SK-N-SH (cell line): ENCODE results near the gene PDGFB. TPM values are rescaled to one million over a fixed set of nuclear protein-coding genes. Genes with fewer than 3 reads are reported as not detected.

Experiments used
- CTCF ChIA-PET: fragments of 300-600, 350-600 bp; formaldehyde crosslinking; extraction: SDS; loops from one replicate; lab custom pipeline; 2021; lab: Yijun Ruan, JAX
- POLR2A ChIA-PET: fragments of 350-600 bp; sonication (Branson Sonifier 250); formaldehyde crosslinking; extraction: SDS; loops from one replicate; lab custom pipeline; 2020; ENCODE audit warnings: antibody characterized with exemption, inconsistent platforms; lab: Yijun Ruan, JAX
- DNase-seq: peaks from one replicate; pipeline ENCODE4 v3.0.0; 2012
- H2AFZ ChIP-seq: fragments of 200-600 bp; sonication (generic); 2 replicates; pipeline ENCODE4 v1.8.1; 2016; ENCODE audit warnings: antibody characterized with exemption, mild to moderate bottlenecking, low read depth
- H3F3A ChIP-seq: fragments of 200-600 bp; sonication (generic); replicated peaks from 2 replicates; pipeline ENCODE3; 2016; ENCODE audit warnings: antibody characterized with exemption, mild to moderate bottlenecking; ENCODE audit not compliant: insufficient read depth
- H3K27ac ChIP-seq, 2 experiments: fragments of 200-500 bp in 1 of 2; fragments of 200-600 bp in 1 of 2; sonication (Bioruptor generic) in 1 of 2; sonication (generic), shearing (Covaris generic) in 1 of 2; 2 replicates each; pipeline versions ENCODE4 v1.5.1 to v1.6.1; 2014 to 2016; ENCODE audit warnings: low read depth in 2 of 2, inconsistent platforms in 1 of 2, low read length in 1 of 2, mild to moderate bottlenecking in 1 of 2, mixed read lengths in 1 of 2
- H3K27me3 ChIP-seq: fragments of 200-600 bp; sonication (generic), shearing (Covaris generic); 2 replicates; pipeline ENCODE4 v1.6.1; 2016; ENCODE audit warnings: mixed run types; ENCODE audit not compliant: insufficient read depth
- H3K36me3 ChIP-seq, 2 experiments: fragments of 200-500 bp in 1 of 2; fragments of 200-600 bp in 1 of 2; sonication (Bioruptor generic) in 1 of 2; sonication (generic) in 1 of 2; replicated peaks in 1 of 2; 2 replicates each; pipeline versions ENCODE3 to v1.5.1; 2014 to 2016; ENCODE audit warnings: low read length in 1 of 2, mild to moderate bottlenecking in 1 of 2; ENCODE audit not compliant: insufficient read depth in 2 of 2, control insufficient read depth in 1 of 2
- H3K4me1 ChIP-seq, 2 experiments: fragments of 200-500 bp in 1 of 2; fragments of 200-600 bp in 1 of 2; sonication (Bioruptor generic) in 1 of 2; sonication (generic), shearing (Covaris generic) in 1 of 2; 2 replicates each; pipeline versions ENCODE4 v1.5.1 to v1.6.1; 2014 to 2016; ENCODE audit warnings: low read depth in 1 of 2, low read length in 1 of 2, mixed run types in 1 of 2; ENCODE audit not compliant: insufficient read depth in 2 of 2, control insufficient read depth in 1 of 2
- H3K4me2 ChIP-seq: fragments of 200-600 bp; sonication (generic), shearing (Covaris generic); 2 replicates; pipeline ENCODE4 v1.6.1; 2017; ENCODE audit warnings: mixed run types
- H3K4me3 ChIP-seq, 2 experiments: fragments of 200-500 bp in 1 of 2; fragments of 200-600 bp in 1 of 2; sonication (Bioruptor generic) in 1 of 2; sonication (generic), shearing (Covaris generic) in 1 of 2; 2 replicates each; pipeline versions ENCODE4 v1.5.1 to v1.8.1; 2014 to 2016; ENCODE audit warnings: low read depth in 2 of 2, inconsistent platforms in 1 of 2, low read length in 1 of 2, mild to moderate bottlenecking in 1 of 2, mixed read lengths in 1 of 2, moderate library complexity in 1 of 2
- H3K79me2 ChIP-seq: fragments of 200-600 bp; sonication (generic); 2 replicates; pipeline ENCODE4 v1.8.1; 2017; ENCODE audit warnings: mild to moderate bottlenecking; ENCODE audit not compliant: insufficient read depth
- H3K9ac ChIP-seq: fragments of 200-600 bp; sonication (generic); 2 replicates; pipeline ENCODE4 v1.6.1; 2017; ENCODE audit warnings: mixed run types
- H3K9me2 ChIP-seq: fragments of 200-600 bp; sonication (generic); 2 replicates; pipeline ENCODE4 v1.6.1; 2017; ENCODE audit warnings: mixed run types
- H3K9me3 ChIP-seq: fragments of 200-600 bp; sonication (generic); 2 replicates; pipeline ENCODE4 v1.6.1; 2017; ENCODE audit warnings: mixed run types, mild to moderate bottlenecking, moderate library complexity
- H4K20me1 ChIP-seq: fragments of 200-600 bp; sonication (generic); 2 replicates; pipeline ENCODE4 v1.6.1; 2017; ENCODE audit warnings: mild to moderate bottlenecking, mixed run types; ENCODE audit not compliant: insufficient read depth
- ELF1 ChIP-seq: IDR thresholded peaks from 2 replicates; pipeline ENCODE4 v1.4.0; 2012
- EP300 ChIP-seq, 2 experiments: IDR thresholded peaks; 2 replicates each; pipeline versions ENCODE4 v1.4.0 to v1.6.1; 2012; ENCODE audit warnings: borderline replicate concordance in 1 of 2, low read depth in 1 of 2, low read length in 1 of 2
- EZH2phosphoT487 ChIP-seq: fragments of 200-600 bp; sonication (generic); IDR thresholded peaks from 2 replicates; pipeline ENCODE4 v1.6.1; 2017; ENCODE audit warnings: low read depth, mixed run types, mild to moderate bottlenecking, antibody characterized with exemption, moderate library complexity, borderline replicate concordance
- FOSL2 ChIP-seq: IDR thresholded peaks from 2 replicates; pipeline ENCODE4 v1.4.0; 2012; ENCODE audit warnings: low read depth, mild to moderate bottlenecking, moderate library complexity, borderline replicate concordance
- FOXM1 ChIP-seq: IDR thresholded peaks from 2 replicates; pipeline ENCODE4 v1.4.0; 2012; ENCODE audit warnings: low read depth, mild to moderate bottlenecking
- GABPA ChIP-seq: IDR thresholded peaks from 2 replicates; pipeline ENCODE4 v1.4.0; 2012; ENCODE audit warnings: low read depth, mild to moderate bottlenecking
- JUND ChIP-seq: IDR thresholded peaks from 2 replicates; pipeline ENCODE4 v1.4.0; 2012
- MEF2A ChIP-seq: IDR thresholded peaks from 2 replicates; pipeline ENCODE4 v1.4.0; 2012; ENCODE audit warnings: low read depth, borderline replicate concordance
- MXI1 ChIP-seq: IDR thresholded peaks from 2 replicates; pipeline ENCODE4 v1.6.1; 2012; ENCODE audit warnings: mild to moderate bottlenecking, low read depth, low read length, improper control_type of control experiment
- NFIC ChIP-seq: IDR thresholded peaks from 2 replicates; pipeline ENCODE4 v1.4.0; 2012; ENCODE audit warnings: borderline replicate concordance
- PBX3 ChIP-seq: IDR thresholded peaks from 2 replicates; pipeline ENCODE4; 2012
- REST ChIP-seq: IDR thresholded peaks from 2 replicates; pipeline ENCODE4 v1.6.1; 2012; ENCODE audit warnings: mild to moderate bottlenecking, low read depth, low read length, moderate library complexity
- RXRA ChIP-seq: IDR thresholded peaks from 2 replicates; pipeline ENCODE4 v1.4.0; 2012; ENCODE audit warnings: low read depth, mild to moderate bottlenecking, borderline replicate concordance
- TEAD4 ChIP-seq: IDR thresholded peaks from 2 replicates; pipeline ENCODE4 v1.4.0; 2012; ENCODE audit warnings: mild to moderate bottlenecking, borderline replicate concordance; ENCODE audit not compliant: insufficient read depth
- USF1 ChIP-seq: IDR thresholded peaks from 2 replicates; pipeline ENCODE4 v1.4.0; 2012; ENCODE audit warnings: low read depth, borderline replicate concordance
- WGBS: methylation state at CpG from one replicate; pipeline ENCODE4 v1.1.6; 2017; ENCODE audit warnings: low lambda C conversion rate; 5-methylcytosine and 5-hydroxymethylcytosine counted together
- polyA plus RNA-seq, 3 experiments: library from polyadenylated mRNA; depleted of rRNA; stranded (reverse); fragments of >200 nt; gene quantifications; 2 replicates each; pipeline ENCODE4 v1.2.3, GENCODE V29; 2012

PDGFB gene
- polyA plus RNA-seq, 1 of the 3 experiments (the other 2 are of a cell fraction), result 0.44 TPM

- Histone ChIP-seq H3K27me3 (no peaks in the 10 kb centered on the region), H3K4me3 (no peak overlapping the region), H3K27ac (no peak overlapping the region), H2AFZ (no peak overlapping the region), H3K4me1 (no peaks in the 10 kb centered on the region), H4K20me1 (no peaks in the 10 kb centered on the region), H3K9me2 (no peaks in the 10 kb centered on the region), H3K36me3 (no peaks in the 10 kb centered on the region), H3F3A (no peaks in the 10 kb centered on the region), H3K9ac (no peak overlapping the region), H3K4me2 (no peak overlapping the region), H3K9me3 (no peaks in the 10 kb centered on the region), H3K79me2 (no peaks in the 10 kb centered on the region)
- DNase-seq, result no peak
- ChIA-PET POLR2A (no interaction called here), CTCF (no interaction called here)
- no peak for TF ChIP-seq JUND
- no peak for TF ChIP-seq NFIC
- no peak for TF ChIP-seq EZH2phosphoT487
- TF ChIP-seq GABPA, result no peak
- TF ChIP-seq MEF2A, result no peak
- TF ChIP-seq PBX3, result no peak
- TF ChIP-seq MXI1, result no peak
- TF ChIP-seq ELF1, result no peak
- TF ChIP-seq TEAD4, result no peak
- TF ChIP-seq REST, result no peak
- no peak for TF ChIP-seq USF1
- no peak for TF ChIP-seq EP300 (IDR thresholded peaks at IDR 0.05; ENCODE audit: borderline replicate concordance in 1 of 2, low read depth in 1 of 2, low read length in 1 of 2)
- no peak for TF ChIP-seq FOXM1
- no peak for TF ChIP-seq RXRA
- no peak for TF ChIP-seq FOSL2
- WGBS, result 73% methylated on average over 4 of the region's 10 CpGs
These were observed 22.6 kb downstream of the PDGFB start for GRCh38 chr22:39221999-39222686.
